Naive thymus-derived CD4-positive, alpha-beta T cell (primary cell): Measurements from ENCODE around the gene ASB1. TPM values are rescaled to one million over a fixed set of nuclear protein-coding genes. Genes with fewer than 3 reads are reported as not detected.
A peak's percentile ranks its signal among the peaks of the same experiment; 100 is the strongest.

Experiments
- ATAC-seq: fragments of 150-1000 bp; cut with Tn5 transposase; 2 replicates; pipeline ENCODE4 v1.10.0; 2021; ENCODE audit warnings: mild to moderate bottlenecking, moderate library complexity
- CTCF ChIA-PET: fragments of 350-600 bp; sonication (Branson Sonifier 250); formaldehyde crosslinking; loops from one replicate; lab custom pipeline; 2021; ENCODE audit warnings: antibody characterized with exemption; lab: Charles Lee
- POLR2A ChIA-PET: fragments of 350-600 bp; sonication (Branson Sonifier 250); formaldehyde crosslinking; loops from one replicate; lab custom pipeline; 2021; ENCODE audit warnings: antibody characterized with exemption, inconsistent platforms; lab: Charles Lee
- DNase-seq, 9 donors: peaks; one replicate each; pipeline versions ENCODE4 v3.0.0 to v3.0.0-alpha.2; 2020 to 2022; ENCODE audit warnings: mixed read lengths in 1 of 9
- H3K27ac ChIP-seq: one replicate; pipeline ENCODE4 v1.7.0; 2013; ENCODE audit warnings: mild to moderate bottlenecking, low read depth, low read length, moderate library complexity
- H3K27me3 ChIP-seq, 2 donors: one replicate each; pipeline ENCODE4 v1.7.0; 2013; ENCODE audit warnings: low read length in 2 of 2, mild to moderate bottlenecking in 2 of 2, moderate library complexity in 2 of 2; ENCODE audit not compliant: control insufficient read depth in 2 of 2, insufficient read depth in 2 of 2
- H3K36me3 ChIP-seq, 3 experiments: 1 replicate in 2 of 3; 2 replicates in 1 of 3; pipeline ENCODE4 v1.7.0; 2013; ENCODE audit warnings: low read length in 3 of 3, mild to moderate bottlenecking in 3 of 3, moderate library complexity in 1 of 3; ENCODE audit not compliant: insufficient read depth in 3 of 3, control insufficient read depth in 2 of 3
- H3K4me1 ChIP-seq, 2 donors: one replicate each; pipeline ENCODE4 v1.7.0; 2013; ENCODE audit warnings: low read length in 2 of 2, mild to moderate bottlenecking in 2 of 2, moderate library complexity in 1 of 2; ENCODE audit not compliant: control insufficient read depth in 2 of 2, insufficient read depth in 2 of 2
- H3K4me3 ChIP-seq: 2 replicates; pipeline ENCODE4 v1.7.0; 2013; ENCODE audit warnings: mild to moderate bottlenecking, low read length
- H3K9me3 ChIP-seq, 3 experiments: 1 replicate in 2 of 3; 2 replicates in 1 of 3; pipeline ENCODE4 v1.7.0; 2013; ENCODE audit warnings: low read length in 3 of 3; ENCODE audit not compliant: control insufficient read depth in 2 of 3
- H3K27ac Mint-ChIP-seq, 9 donors: one replicate each; pipeline ENCODE4 v1.8.0; 2020 to 2022; ENCODE audit warnings: mixed read lengths in 9 of 9, mild to moderate bottlenecking in 8 of 9, moderate library complexity in 5 of 9, inconsistent platforms in 2 of 9
- H3K27me3 Mint-ChIP-seq, 5 donors: one replicate each; pipeline ENCODE4 v1.8.0; 2021 to 2022; ENCODE audit warnings: mixed read lengths in 5 of 5, mild to moderate bottlenecking in 1 of 5
- H3K36me3 Mint-ChIP-seq, 5 donors: one replicate each; pipeline ENCODE4 v1.8.0; 2020 to 2022; ENCODE audit warnings: mixed read lengths in 5 of 5, mild to moderate bottlenecking in 3 of 5, inconsistent platforms in 1 of 5
- H3K4me1 Mint-ChIP-seq, 7 donors: one replicate each; pipeline ENCODE4 v1.8.0; 2020 to 2022; ENCODE audit warnings: mixed read lengths in 7 of 7, mild to moderate bottlenecking in 3 of 7, inconsistent platforms in 1 of 7
- H3K4me3 Mint-ChIP-seq, 10 donors: one replicate each; pipeline ENCODE4 v1.8.0; 2020 to 2022; ENCODE audit warnings: mild to moderate bottlenecking in 10 of 10, mixed read lengths in 10 of 10, moderate library complexity in 6 of 10, inconsistent platforms in 2 of 10
- H3K9me3 Mint-ChIP-seq, 11 donors: one replicate each; pipeline ENCODE4 v1.8.0; 2020 to 2022; ENCODE audit warnings: mixed read lengths in 11 of 11, mild to moderate bottlenecking in 4 of 11, inconsistent platforms in 1 of 11, moderate library complexity in 1 of 11
- intact Hi-C, 2 donors: fragments of 100-400 bp; cut with micrococcal nuclease; formaldehyde crosslinking; loops; one replicate each; pipeline ENCODE4 v1.15.1; 2023
- polyA plus RNA-seq, 2 donors: library from polyadenylated mRNA; unstranded; fragments of 300-500 nt; fragmentation: Illumina TruSeq; gene quantifications; one replicate each; pipeline ENCODE4 v1.2.3, GENCODE V29; 2021
- total RNA-seq, 6 experiments: library from RNA in 5 of 6; stranded (reverse) in 5 of 6; gene quantifications; 1 replicate in 5 of 6; 2 replicates in 1 of 6; pipeline ENCODE4 v1.2.3 and lab custom pipeline; 2021 to 2026

Gene ASB1
- total and polyA plus RNA-seq, 7 experiments from 2014 or later, result 17.5 to 55.2 (median 29.3) TPM

- DNase-seq, result no peak
- peaks cover 5 to 14% (median 8%) of the 10 kb centered on the region in 5 donors for H3K36me3 Mint-ChIP-seq
- Histone ChIP-seq H3K36me3 (no peaks in the 10 kb centered on the region), H3K4me1 (peaks cover 0 to 4% of the 10 kb centered on the region in 2 donors), H3K4me3 (no peak overlapping the region), H3K27me3 (no peaks in the 10 kb centered on the region), H3K27ac (no peak overlapping the region), H3K9me3 (no peaks in the 10 kb centered on the region)
- no peak for ATAC-seq
- no peak overlapping the region for H3K4me3 Mint-ChIP-seq
- POLR2A ChIA-PET, result no interaction called here
- CTCF ChIA-PET, result interaction anchor here (0.6 kb wide), 1 partner anchor 17 kb away, joined by 3 read pairs; no protein-coding TSS in a partner anchor
- peaks cover 0 to 10% (median 4%) of the 10 kb centered on the region in 11 donors for H3K9me3 Mint-ChIP-seq
- peaks cover 2 to 6% (median 4%) of the 10 kb centered on the region in 7 donors for H3K4me1 Mint-ChIP-seq
- no peak overlapping the region for H3K27ac Mint-ChIP-seq
- H3K27me3 Mint-ChIP-seq, result peaks cover 0 to 2% (median 0%) of the 10 kb centered on the region in 5 donors
- intact Hi-C loops, result loop anchor here in 1 of 2 donors (10.0 kb wide), 1 partner anchor 746 kb away; no protein-coding TSS in a partner anchor
Observed at GRCh38 chr2:238420878-238421694, 5.6 kb upstream of the ASB1 start.

- peaks cover under 1 to 8% (median 2%) of the 10 kb centered on the region in 5 donors for H3K36me3 Mint-ChIP-seq
- peaks cover 0 to 4% of the 10 kb centered on the region in 2 donors for H3K4me1 ChIP-seq
- ATAC-seq (no peak), DNase-seq (no peak)
- peaks cover 0 to 2% (median 0%) of the 10 kb centered on the region in 5 donors for H3K27me3 Mint-ChIP-seq
- intact Hi-C loops, result loop anchor here in 1 of 2 donors (10.0 kb wide), 1 partner anchor 747 kb away; no protein-coding TSS in a partner anchor
- peaks cover 0 to 4% (median 1%) of the 10 kb centered on the region in 11 donors for H3K9me3 Mint-ChIP-seq
- no peaks in the 10 kb centered on the region for H3K9me3 ChIP-seq
- peak overlapping the region in 2 of 9 donors; percentile 46 to 77 for H3K27ac Mint-ChIP-seq
- no peak overlapping the region for H3K4me3 ChIP-seq
- ChIA-PET CTCF (interaction anchor here (0.6 kb wide), 1 partner anchor 16 kb away, joined by 3 read pairs; no protein-coding TSS in a partner anchor), POLR2A (no interaction called here)
- no peaks in the 10 kb centered on the region for H3K27me3 ChIP-seq
- no peak overlapping the region for H3K4me3 Mint-ChIP-seq
- H3K36me3 ChIP-seq, result no peaks in the 10 kb centered on the region
- H3K27ac ChIP-seq, result no peak overlapping the region
- H3K4me1 Mint-ChIP-seq, result peaks cover 5 to 9% (median 6%) of the 10 kb centered on the region in 7 donors
Observed at GRCh38 chr2:238421695-238422035, 5.1 kb upstream of the ASB1 start.

GRCh38 chr2:238422285-238422684, 4.4 kb upstream of the ASB1 start:
- peaks cover 0 to 2% (median 0%) of the 10 kb centered on the region in 5 donors for H3K27me3 Mint-ChIP-seq
- Histone ChIP-seq H3K27me3 (no peaks in the 10 kb centered on the region), H3K36me3 (no peaks in the 10 kb centered on the region), H3K4me1 (peaks cover 0 to 6% of the 10 kb centered on the region in 2 donors), H3K4me3 (no peak overlapping the region), H3K9me3 (no peaks in the 10 kb centered on the region), H3K27ac (no peak overlapping the region)
- no peak overlapping the region for H3K4me3 Mint-ChIP-seq
- H3K36me3 Mint-ChIP-seq, result peaks cover 0 to 4% (median 0%) of the 10 kb centered on the region in 5 donors
- intact Hi-C loops, result loop anchor here in 1 of 2 donors (10.0 kb wide), 1 partner anchor 747 kb away; no protein-coding TSS in a partner anchor
- POLR2A ChIA-PET, result interaction anchor here (0.6 kb wide), 1 partner anchor 43 kb away, joined by 3 read pairs; no protein-coding TSS in a partner anchor
- H3K27ac Mint-ChIP-seq, result peak overlapping the region in 1 of 9 donors; percentile 77
- H3K4me1 Mint-ChIP-seq, result peaks cover 5 to 9% (median 6%) of the 10 kb centered on the region in 7 donors
- ATAC-seq (no peak), DNase-seq (no peak)
- CTCF ChIA-PET, result no interaction called here
- no peaks in the 10 kb centered on the region for H3K9me3 Mint-ChIP-seq

GRCh38 chr2:238422940-238423339, 3.8 kb upstream of the ASB1 start:
- H3K27me3 ChIP-seq, result no peaks in the 10 kb centered on the region
- no peaks in the 10 kb centered on the region for H3K36me3 ChIP-seq
- Mint-ChIP-seq H3K4me3 (no peak overlapping the region), H3K4me1 (peaks cover 9 to 16% (median 12%) of the 10 kb centered on the region in 7 donors), H3K27me3 (peaks cover 0 to 2% (median 0%) of the 10 kb centered on the region in 5 donors), H3K9me3 (no peaks in the 10 kb centered on the region), H3K27ac (no peak overlapping the region), H3K36me3 (peaks cover 0 to 4% (median 2%) of the 10 kb centered on the region in 5 donors)
- no peak overlapping the region for H3K4me3 ChIP-seq
- no peak overlapping the region for H3K27ac ChIP-seq
- peaks cover 0 to 12% of the 10 kb centered on the region in 2 donors for H3K4me1 ChIP-seq
- ATAC-seq, result no peak
- ChIA-PET POLR2A (no interaction called here), CTCF (no interaction called here)
- DNase-seq, result no peak
- intact Hi-C loops, result loop anchor here in 1 of 2 donors (10.0 kb wide), 1 partner anchor 748 kb away; no protein-coding TSS in a partner anchor
- H3K9me3 ChIP-seq, result no peaks in the 10 kb centered on the region

GRCh38 chr2:238423561-238424312, 3.0 kb upstream of the ASB1 start:
- Histone ChIP-seq H3K9me3 (no peaks in the 10 kb centered on the region), H3K27ac (no peak overlapping the region), H3K4me3 (no peak overlapping the region), H3K36me3 (no peaks in the 10 kb centered on the region), H3K4me1 (peaks cover 0 to 15% of the 10 kb centered on the region in 2 donors), H3K27me3 (no peaks in the 10 kb centered on the region)
- POLR2A ChIA-PET, result interaction anchor here (1.0 kb wide), 1 partner anchor 71 kb away, joined by 3 read pairs; no protein-coding TSS in a partner anchor
- Mint-ChIP-seq H3K27ac (peak overlapping the region in 5 of 9 donors; percentile 19 to 70 (median 32)), H3K36me3 (peaks cover 0 to 6% (median 2%) of the 10 kb centered on the region in 5 donors), H3K4me3 (peak overlapping the region in 1 of 10 donors; percentile 11), H3K27me3 (peaks cover 0 to 2% (median 0%) of the 10 kb centered on the region in 5 donors), H3K4me1 (peaks cover 12 to 24% (median 20%) of the 10 kb centered on the region in 7 donors), H3K9me3 (no peaks in the 10 kb centered on the region)
- no peak for DNase-seq
- CTCF ChIA-PET, result no interaction called here
- intact Hi-C loops, result loop anchor here in 1 of 2 donors (10.0 kb wide), 1 partner anchor 749 kb away; no protein-coding TSS in a partner anchor
- no peak for ATAC-seq

- CTCF ChIA-PET, result no interaction called here
Observed at GRCh38 chr2:238424313-238424700, 2.4 kb upstream of the ASB1 start.

More at GRCh38 chr2:238424313-238424700, 2.4 kb upstream of the ASB1 start:
- DNase-seq, result no peak
- peaks cover 15 to 29% (median 25%) of the 10 kb centered on the region in 7 donors for H3K4me1 Mint-ChIP-seq
- H3K9me3 Mint-ChIP-seq, result no peaks in the 10 kb centered on the region
- H3K36me3 Mint-ChIP-seq, result peaks cover 0 to 9% (median 4%) of the 10 kb centered on the region in 5 donors
- H3K27ac Mint-ChIP-seq, result peak overlapping the region in 7 of 9 donors; percentile 19 to 87 (median 70)
- no peak overlapping the region for H3K27ac ChIP-seq
- no peaks in the 10 kb centered on the region for H3K9me3 ChIP-seq
- ATAC-seq, result no peak
- peaks cover 0 to 2% (median 0%) of the 10 kb centered on the region in 5 donors for H3K27me3 Mint-ChIP-seq
- H3K4me1 ChIP-seq, result peaks cover 0 to 15% of the 10 kb centered on the region in 2 donors
- no peak overlapping the region for H3K4me3 ChIP-seq
- H3K27me3 ChIP-seq, result no peaks in the 10 kb centered on the region
- H3K36me3 ChIP-seq, result no peaks in the 10 kb centered on the region
- intact Hi-C loops, result loop anchor here in 1 of 2 donors (10.0 kb wide), 1 partner anchor 750 kb away; no protein-coding TSS in a partner anchor
- peak overlapping the region in 6 of 10 donors; percentile 11 to 92 (median 26) for H3K4me3 Mint-ChIP-seq
- POLR2A ChIA-PET, result interaction anchor here (1.0 kb wide), 1 partner anchor 70 kb away, joined by 3 read pairs; no protein-coding TSS in a partner anchor
